NCI-H2081 (cell line): ENCODE measurements around the gene KCNMB3.

Source experiments
- DNase-seq, 2 experiments: peaks; one replicate each; lab custom pipeline; 2025; lab: John Stamatoyannopoulos, UW

Gene KCNMB3

GRCh38 chr3:179196098-179196497 lies 54.8 kb downstream of the KCNMB3 start:
- DNase-seq = peak in 1 of 2 experiments; percentile 42

GRCh38 chr3:179194931-179195330 lies 56.0 kb downstream of the KCNMB3 start:
- no peak for DNase-seq
